PC-3 (cell line): ENCODE measurements around the gene MORN1. TPM values are rescaled to one million over a fixed set of nuclear protein-coding genes. Genes with fewer than 3 reads are reported as not detected.

Source experiments
- ATAC-seq: fragments of 200-7000 bp; cut with Tn5 transposase; 2 replicates; pipeline ENCODE4 v1.9.1; 2020; ENCODE audit warnings: mild to moderate bottlenecking, moderate library complexity
- BruUV-seq: library from RNA; stranded (reverse); fragments of 400-500 nt; replicated peaks from 2 replicates; lab custom pipeline; 2021; lab: Mats Ljungman, UMichigan
- CTCF ChIA-PET: fragments of 300-600 bp; sonication (Branson Sonifier 250); formaldehyde crosslinking; loops from one replicate; lab custom pipeline; 2022; ENCODE audit warnings: antibody characterized with exemption; lab: Charles Lee
- POLR2A ChIA-PET: fragments of 300-600 bp; sonication (Branson Sonifier 250); formaldehyde crosslinking; loops from one replicate; lab custom pipeline; 2022; ENCODE audit warnings: antibody characterized with exemption; ENCODE audit not compliant: unreplicated experiment; lab: Charles Lee
- DNase-seq: peaks from one replicate; pipeline ENCODE4 v3.0.0-alpha.2; 2015
- H2AFZ ChIP-seq: fragments of 300-600 bp; sonication (generic); 2 replicates; pipeline ENCODE4 v1.6.0; 2016; ENCODE audit warnings: antibody characterized with exemption, low read length
- H3F3A ChIP-seq: fragments of 300-600 bp; sonication (generic); one replicate; pipeline ENCODE4 v1.6.0; 2017; ENCODE audit warnings: antibody characterized with exemption, low read length, control low read depth, mild to moderate bottlenecking; ENCODE audit not compliant: unreplicated experiment
- H3K27ac ChIP-seq: fragments of 300-600 bp; sonication (generic); 2 replicates; pipeline ENCODE4 v1.5.1; 2016; ENCODE audit warnings: mild to moderate bottlenecking, low read length
- H3K27me3 ChIP-seq: fragments of 300-600 bp; sonication (generic); 2 replicates; pipeline ENCODE4 v1.6.1; 2016; ENCODE audit warnings: low read length, mixed read lengths
- H3K36me3 ChIP-seq: fragments of 300-600 bp; sonication (generic); 2 replicates; pipeline ENCODE4 v1.6.1; 2016; ENCODE audit warnings: low read depth, mixed run types, low read length, mixed read lengths
- H3K4me1 ChIP-seq: fragments of 300-600 bp; sonication (generic); 2 replicates; pipeline ENCODE4 v1.5.1; 2016; ENCODE audit warnings: low read length; ENCODE audit not compliant: insufficient read depth
- H3K4me2 ChIP-seq: fragments of 300-600 bp; sonication (generic); 2 replicates; pipeline ENCODE4 v1.6.0; 2016; ENCODE audit warnings: low read length
- H3K4me3 ChIP-seq: fragments of 300-600 bp; sonication (generic); 2 replicates; pipeline ENCODE4 v1.5.1; 2016; ENCODE audit warnings: mild to moderate bottlenecking, low read length, mixed read lengths
- H3K79me2 ChIP-seq: fragments of 300-600 bp; sonication (generic); 2 replicates; pipeline ENCODE4 v1.6.1; 2017; ENCODE audit warnings: low read length, mixed read lengths
- H3K9ac ChIP-seq: fragments of 300-600 bp; sonication (generic); 2 replicates; pipeline ENCODE4 v1.6.0; 2016; ENCODE audit warnings: mild to moderate bottlenecking, low read length
- H3K9me2 ChIP-seq: fragments of 300-600 bp; sonication (generic); replicated peaks from 2 replicates; pipeline ENCODE4 v1.6.1; 2016; ENCODE audit warnings: mixed run types, low read length, mixed read lengths
- H3K9me3 ChIP-seq: fragments of 300-600 bp; sonication (generic); 2 replicates; pipeline ENCODE4 v1.6.1; 2016; ENCODE audit warnings: low read length, mixed read lengths
- H4K20me1 ChIP-seq: fragments of 300-600 bp; sonication (generic); 2 replicates; pipeline ENCODE4 v1.6.1; 2016; ENCODE audit warnings: low read length, mixed read lengths
- CTCF ChIP-seq: fragments of 300-600 bp; sonication (generic); conservative IDR thresholded peaks from 2 replicates; pipeline ENCODE4 v1.5.1; 2017; ENCODE audit warnings: antibody characterized with exemption, low read depth, mild to moderate bottlenecking, low read length
- EZH2 ChIP-seq: fragments of 300-600 bp; sonication (generic); IDR thresholded peaks from one replicate; pipeline ENCODE4 v1.6.1; 2017; ENCODE audit warnings: antibody characterized with exemption, mild to moderate bottlenecking, low read length; ENCODE audit not compliant: unreplicated experiment
- EZH2phosphoT487 ChIP-seq: fragments of 300-600 bp; sonication (generic); IDR thresholded peaks from 2 replicates; pipeline ENCODE4 v1.6.1; 2018; ENCODE audit warnings: mild to moderate bottlenecking, antibody characterized with exemption, low read length, borderline replicate concordance
- intact Hi-C: fragments of 100-400 bp; cut with micrococcal nuclease; formaldehyde crosslinking; loops from 2 replicates; pipeline ENCODE4 v1.9.0; 2023
- total RNA-seq: library from RNA; depleted of rRNA; stranded (reverse); fragments of >200 nt; gene quantifications from 2 replicates; pipeline ENCODE4 v1.2.3, GENCODE V29; 2014

The MORN1 gene
- total RNA-seq, 1 experiment from 2014 or later = 11.2 TPM

- Histone ChIP-seq H3F3A (no peaks in the 10 kb centered on the region), H3K4me1 (no peaks in the 10 kb centered on the region), H4K20me1 (no peaks in the 10 kb centered on the region), H3K27me3 (peaks cover 19% of the 10 kb centered on the region), H3K9ac (no peak overlapping the region), H3K9me3 (no peaks in the 10 kb centered on the region), H3K4me2 (no peak overlapping the region), H2AFZ (no peak overlapping the region), H3K36me3 (no peaks in the 10 kb centered on the region), H3K27ac (no peak overlapping the region), H3K4me3 (no peak overlapping the region), H3K9me2 (no peaks in the 10 kb centered on the region), H3K79me2 (no peaks in the 10 kb centered on the region)
- TF ChIP-seq EZH2phosphoT487 (no peak), CTCF (peak; percentile 93)
- intact Hi-C loops = no loop called here
- ATAC-seq (peak; percentile 39), DNase-seq (peak; percentile 67)
- ChIA-PET CTCF (no interaction called here), POLR2A (no interaction called here)
- no TSS peak for BruUV-seq
These were observed 38.6 kb upstream of the MORN1 start for GRCh38 chr1:2429780-2430591.

- DNase-seq (no peak), ATAC-seq (no peak)
- CTCF ChIA-PET = no interaction called here
- Histone ChIP-seq H3K4me3 (no peak overlapping the region), H3K36me3 (no peaks in the 10 kb centered on the region), H3K27ac (no peak overlapping the region), H3K27me3 (peaks cover 12% of the 10 kb centered on the region), H3K9me2 (no peaks in the 10 kb centered on the region), H2AFZ (no peak overlapping the region), H3F3A (no peaks in the 10 kb centered on the region), H3K4me2 (no peak overlapping the region), H3K9me3 (no peaks in the 10 kb centered on the region), H3K9ac (no peak overlapping the region), H3K79me2 (no peaks in the 10 kb centered on the region), H3K4me1 (no peaks in the 10 kb centered on the region), H4K20me1 (no peaks in the 10 kb centered on the region)
- POLR2A ChIA-PET = no interaction called here
- BruUV-seq = no TSS peak
- TF ChIP-seq CTCF = no peak
- no peak for TF ChIP-seq EZH2phosphoT487
- no peak for TF ChIP-seq EZH2
- intact Hi-C loops = no loop called here
These were observed 37.1 kb upstream of the MORN1 start for GRCh38 chr1:2428490-2428889.

- H3K27ac ChIP-seq = no peak overlapping the region
- no peaks in the 10 kb centered on the region for H4K20me1 ChIP-seq
- no peaks in the 10 kb centered on the region for H3K9me3 ChIP-seq
- H3K4me3 ChIP-seq = no peak overlapping the region
- H3K4me1 ChIP-seq = no peaks in the 10 kb centered on the region
- ATAC-seq (no peak), DNase-seq (no peak)
- no peaks in the 10 kb centered on the region for H3F3A ChIP-seq
- TF ChIP-seq CTCF (no peak), EZH2phosphoT487 (no peak), EZH2 (no peak)
- H3K27me3 ChIP-seq = peaks cover 8% of the 10 kb centered on the region
- H3K79me2 ChIP-seq = no peaks in the 10 kb centered on the region
- BruUV-seq = no TSS peak
- H2AFZ ChIP-seq = no peak overlapping the region
- intact Hi-C loops = no loop called here
- ChIA-PET CTCF (no interaction called here), POLR2A (no interaction called here)
- H3K4me2 ChIP-seq = no peak overlapping the region
- no peaks in the 10 kb centered on the region for H3K36me3 ChIP-seq
- no peaks in the 10 kb centered on the region for H3K9me2 ChIP-seq
- no peak overlapping the region for H3K9ac ChIP-seq
These were observed 36.6 kb upstream of the MORN1 start for GRCh38 chr1:2427976-2428375.
